Testis (tissue), 2 donors: ENCODE results near the gene PHF24.

Experiments
- POLR2A ChIP-seq: fragments of 450-650 bp; IDR thresholded peaks from one replicate; pipeline ENCODE4 v1.6.1; 2017; ENCODE audit warnings: antibody characterized with exemption, mild to moderate bottlenecking, moderate library complexity
- TF ChIP-seq, protein P1 (sequence below), 3 experiments: fragments of 450-650 bp in 2 of 3; fragments of 200-600 bp in 1 of 3; sonication (generic) in 1 of 3; IDR thresholded peaks; one replicate each; pipeline ENCODE4 v1.5.1; 2016 to 2019; ENCODE audit warnings: antibody characterized with exemption in 3 of 3, mild to moderate bottlenecking in 2 of 3, moderate library complexity in 1 of 3

DNA sequence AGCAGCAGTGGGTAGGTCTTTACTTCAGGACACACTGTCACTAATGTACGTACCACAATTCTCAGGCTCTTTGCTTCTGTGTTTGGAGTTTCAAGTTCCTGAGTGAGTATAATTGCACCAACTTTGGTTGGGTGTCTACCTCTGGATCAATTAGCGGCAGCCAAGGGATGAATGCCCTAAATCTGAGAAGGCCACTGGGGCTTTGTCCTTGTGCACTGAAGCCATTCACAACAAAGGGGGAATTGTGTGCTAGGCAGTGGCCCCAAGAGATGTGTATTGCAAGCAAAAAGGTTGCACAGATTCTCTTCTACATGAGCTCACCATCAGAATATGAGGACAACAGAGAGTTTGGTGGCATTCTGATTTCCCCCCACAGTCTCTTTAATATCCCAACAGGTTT, 3.9 kb upstream of the PHF24 start:
- TF ChIP-seq, protein P1, sequence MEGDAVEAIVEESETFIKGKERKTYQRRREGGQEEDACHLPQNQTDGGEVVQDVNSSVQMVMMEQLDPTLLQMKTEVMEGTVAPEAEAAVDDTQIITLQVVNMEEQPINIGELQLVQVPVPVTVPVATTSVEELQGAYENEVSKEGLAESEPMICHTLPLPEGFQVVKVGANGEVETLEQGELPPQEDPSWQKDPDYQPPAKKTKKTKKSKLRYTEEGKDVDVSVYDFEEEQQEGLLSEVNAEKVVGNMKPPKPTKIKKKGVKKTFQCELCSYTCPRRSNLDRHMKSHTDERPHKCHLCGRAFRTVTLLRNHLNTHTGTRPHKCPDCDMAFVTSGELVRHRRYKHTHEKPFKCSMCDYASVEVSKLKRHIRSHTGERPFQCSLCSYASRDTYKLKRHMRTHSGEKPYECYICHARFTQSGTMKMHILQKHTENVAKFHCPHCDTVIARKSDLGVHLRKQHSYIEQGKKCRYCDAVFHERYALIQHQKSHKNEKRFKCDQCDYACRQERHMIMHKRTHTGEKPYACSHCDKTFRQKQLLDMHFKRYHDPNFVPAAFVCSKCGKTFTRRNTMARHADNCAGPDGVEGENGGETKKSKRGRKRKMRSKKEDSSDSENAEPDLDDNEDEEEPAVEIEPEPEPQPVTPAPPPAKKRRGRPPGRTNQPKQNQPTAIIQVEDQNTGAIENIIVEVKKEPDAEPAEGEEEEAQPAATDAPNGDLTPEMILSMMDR (IDR thresholded peaks at IDR 0.05) = no peak
- no peak for TF ChIP-seq POLR2A
